A549 (cell line): ENCODE results near the gene CNTNAP2.

Source experiments
- JUNB ChIP-seq: fragments of >200 bp; sonication (Bioruptor Twin); formaldehyde crosslinking; IDR thresholded peaks from 2 replicates; pipeline ENCODE4 v1.6.1; 2016
- POLR2A ChIP-seq: IDR thresholded peaks from 2 replicates; pipeline ENCODE4 v1.6.1; 2012; ENCODE audit warnings: mild to moderate bottlenecking, low read length
- RFX5 ChIP-seq: fragments of 450-650 bp; IDR thresholded peaks from 2 replicates; pipeline ENCODE4 v1.7.1; 2014; ENCODE audit warnings: antibody characterized with exemption, mild to moderate bottlenecking, moderate library complexity
- TF ChIP-seq, protein P1 (sequence below): IDR thresholded peaks from 2 replicates; pipeline ENCODE4 v1.6.1; 2012
- TF ChIP-seq, protein P2 (sequence below): fragments of >200 bp; sonication (Bioruptor Twin); formaldehyde crosslinking; IDR thresholded peaks from 3 replicates; pipeline ENCODE4 v1.5.1; 2016
- TF ChIP-seq, protein P3 (sequence below): IDR thresholded peaks from 2 replicates; pipeline ENCODE4 v1.6.1; 2012; ENCODE audit warnings: low read depth, borderline replicate concordance

DNA sequence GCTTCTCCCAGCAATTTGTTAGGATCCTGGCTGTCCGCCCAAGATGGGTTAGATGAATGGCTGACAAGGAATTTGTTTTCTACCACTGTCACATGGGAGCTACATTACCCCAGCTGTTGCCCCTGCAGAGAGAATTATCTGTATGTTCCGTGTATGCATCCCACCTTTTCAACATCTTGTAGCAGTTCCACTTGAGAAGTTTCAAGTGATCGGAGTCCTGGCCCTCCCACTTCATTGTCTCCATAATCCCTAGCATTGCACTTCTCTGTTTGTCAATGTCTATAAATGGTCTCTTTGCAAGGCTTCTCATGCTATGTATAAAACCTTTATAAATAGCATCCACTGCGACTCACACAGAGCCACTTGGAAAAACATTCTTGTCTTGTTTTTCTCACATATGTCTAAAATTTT, 972.5 kb downstream of the CNTNAP2 start:
- TF ChIP-seq, protein P1, sequence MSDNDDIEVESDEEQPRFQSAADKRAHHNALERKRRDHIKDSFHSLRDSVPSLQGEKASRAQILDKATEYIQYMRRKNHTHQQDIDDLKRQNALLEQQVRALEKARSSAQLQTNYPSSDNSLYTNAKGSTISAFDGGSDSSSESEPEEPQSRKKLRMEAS = no peak
- TF ChIP-seq, protein P2, sequence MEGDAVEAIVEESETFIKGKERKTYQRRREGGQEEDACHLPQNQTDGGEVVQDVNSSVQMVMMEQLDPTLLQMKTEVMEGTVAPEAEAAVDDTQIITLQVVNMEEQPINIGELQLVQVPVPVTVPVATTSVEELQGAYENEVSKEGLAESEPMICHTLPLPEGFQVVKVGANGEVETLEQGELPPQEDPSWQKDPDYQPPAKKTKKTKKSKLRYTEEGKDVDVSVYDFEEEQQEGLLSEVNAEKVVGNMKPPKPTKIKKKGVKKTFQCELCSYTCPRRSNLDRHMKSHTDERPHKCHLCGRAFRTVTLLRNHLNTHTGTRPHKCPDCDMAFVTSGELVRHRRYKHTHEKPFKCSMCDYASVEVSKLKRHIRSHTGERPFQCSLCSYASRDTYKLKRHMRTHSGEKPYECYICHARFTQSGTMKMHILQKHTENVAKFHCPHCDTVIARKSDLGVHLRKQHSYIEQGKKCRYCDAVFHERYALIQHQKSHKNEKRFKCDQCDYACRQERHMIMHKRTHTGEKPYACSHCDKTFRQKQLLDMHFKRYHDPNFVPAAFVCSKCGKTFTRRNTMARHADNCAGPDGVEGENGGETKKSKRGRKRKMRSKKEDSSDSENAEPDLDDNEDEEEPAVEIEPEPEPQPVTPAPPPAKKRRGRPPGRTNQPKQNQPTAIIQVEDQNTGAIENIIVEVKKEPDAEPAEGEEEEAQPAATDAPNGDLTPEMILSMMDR = no peak
- TF ChIP-seq, protein P3, sequence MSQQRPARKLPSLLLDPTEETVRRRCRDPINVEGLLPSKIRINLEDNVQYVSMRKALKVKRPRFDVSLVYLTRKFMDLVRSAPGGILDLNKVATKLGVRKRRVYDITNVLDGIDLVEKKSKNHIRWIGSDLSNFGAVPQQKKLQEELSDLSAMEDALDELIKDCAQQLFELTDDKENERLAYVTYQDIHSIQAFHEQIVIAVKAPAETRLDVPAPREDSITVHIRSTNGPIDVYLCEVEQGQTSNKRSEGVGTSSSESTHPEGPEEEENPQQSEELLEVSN = no peak
- TF ChIP-seq JUNB (no peak), RFX5 (no peak), POLR2A (no peak)
